ES-I3 (cell line): ENCODE measurements around the gene LITAFD.
"Not testable (repeated sequence)": the region's sequence is repeated elsewhere in the genome, so short reads cannot be mapped to it uniquely, and the experiment has no call there.

ENCODE experiments used
- H3K36me3 ChIP-seq: 2 replicates; pipeline ENCODE4 v1.6.1; 2013; ENCODE audit warnings: mild to moderate bottlenecking, low read length, control low read depth, moderate library complexity; ENCODE audit not compliant: insufficient read depth
- H3K4me1 ChIP-seq: 2 replicates; pipeline ENCODE4 v1.6.1; 2013; ENCODE audit warnings: mild to moderate bottlenecking, control low read depth, low read length; ENCODE audit not compliant: insufficient read depth
- H3K9ac ChIP-seq: 2 replicates; pipeline ENCODE4 v1.6.1; 2013; ENCODE audit warnings: low read depth, mild to moderate bottlenecking, low read length, moderate library complexity
- H3K9me3 ChIP-seq: 2 replicates; pipeline ENCODE4 v1.6.1; 2013; ENCODE audit warnings: mild to moderate bottlenecking, low read length, moderate library complexity; ENCODE audit not compliant: control insufficient read depth, insufficient read depth

Gene LITAFD

GRCh38 chr16:8882041-8882617 is at the start of gene LITAFD:
Gene LITAFD, plus strand, starts transcription at chr16:8882351. Its CDS starts 2,005 bp downstream, at chr16:8884356.
- peaks cover 12% of the 10 kb centered on the region; the same call in 1 of the 2 replicates for H3K4me1 ChIP-seq
- H3K9ac ChIP-seq, result no peak within 1 kb of the TSS
- no peaks in the 10 kb centered on the region for H3K36me3 ChIP-seq

GRCh38 chr16:8832717-8833105 is 49.4 kb upstream of the LITAFD start:
- Histone ChIP-seq H3K4me1 (peaks cover 40% of the 10 kb centered on the region), H3K9me3 (no peaks in the 10 kb centered on the region), H3K9ac (peak overlapping the region; percentile 5; the same call in 1 of the 2 replicates), H3K36me3 (peaks cover 5% of the 10 kb centered on the region)

More at GRCh38 chr16:8882041-8882617, at the start of gene LITAFD:
- H3K9me3 ChIP-seq, result no peaks in the 10 kb centered on the region

GRCh38 chr16:8836797-8837196 is 45.4 kb upstream of the LITAFD start:
- not testable (repeated sequence) for H3K36me3 ChIP-seq, H3K4me1 ChIP-seq, H3K9ac ChIP-seq, H3K9me3 ChIP-seq

- not testable (repeated sequence) for H3K9ac ChIP-seq, H3K36me3 ChIP-seq, H3K4me1 ChIP-seq, H3K9me3 ChIP-seq
These were observed 44.6 kb upstream of the LITAFD start for GRCh38 chr16:8837594-8837993.

GRCh38 chr16:8842016-8842415 is 40.1 kb upstream of the LITAFD start:
- not testable (repeated sequence) for H3K9me3 ChIP-seq, H3K9ac ChIP-seq, H3K36me3 ChIP-seq, H3K4me1 ChIP-seq

GRCh38 chr16:8843296-8843695 is 38.9 kb upstream of the LITAFD start:
- H3K36me3 ChIP-seq, H3K4me1 ChIP-seq, H3K9me3 ChIP-seq, H3K9ac ChIP-seq: not testable (repeated sequence)

- peaks cover 10% of the 10 kb centered on the region; the same call in 1 of the 2 replicates for H3K4me1 ChIP-seq
- H3K9me3 ChIP-seq, result no peaks in the 10 kb centered on the region
- peaks cover 9% of the 10 kb centered on the region for H3K36me3 ChIP-seq
- H3K9ac ChIP-seq, result no peak overlapping the region
These were observed 36.4 kb upstream of the LITAFD start for GRCh38 chr16:8845699-8846298.

GRCh38 chr16:8846401-8846932 is 35.7 kb upstream of the LITAFD start:
- peaks cover 10% of the 10 kb centered on the region; the same call in 1 of the 2 replicates for H3K4me1 ChIP-seq
- no peak overlapping the region for H3K9ac ChIP-seq
- no peaks in the 10 kb centered on the region for H3K9me3 ChIP-seq
- H3K36me3 ChIP-seq, result peaks cover 10% of the 10 kb centered on the region

GRCh38 chr16:8847145-8847544 is 35.0 kb upstream of the LITAFD start:
- Histone ChIP-seq H3K9ac (no peak overlapping the region), H3K36me3 (peaks cover 12% of the 10 kb centered on the region), H3K4me1 (peaks cover 10% of the 10 kb centered on the region; the same call in 1 of the 2 replicates), H3K9me3 (no peaks in the 10 kb centered on the region)

GRCh38 chr16:8847623-8848022 is 34.5 kb upstream of the LITAFD start:
- H3K36me3 ChIP-seq, result peaks cover 12% of the 10 kb centered on the region
- H3K9me3 ChIP-seq, result no peaks in the 10 kb centered on the region

GRCh38 chr16:8848231-8848938 is 33.8 kb upstream of the LITAFD start:
- peaks cover 12% of the 10 kb centered on the region for H3K36me3 ChIP-seq
- H3K4me1 ChIP-seq, result peaks cover 14% of the 10 kb centered on the region; the same call in 1 of the 2 replicates
- no peaks in the 10 kb centered on the region for H3K9me3 ChIP-seq
- no peak overlapping the region for H3K9ac ChIP-seq

More at GRCh38 chr16:8847623-8848022, 34.5 kb upstream of the LITAFD start:
- H3K4me1 ChIP-seq, result peaks cover 10% of the 10 kb centered on the region; the same call in 1 of the 2 replicates
- H3K9ac ChIP-seq, result no peak overlapping the region

- Histone ChIP-seq H3K4me1 (peaks cover 16% of the 10 kb centered on the region; the same call in 1 of the 2 replicates), H3K9me3 (no peaks in the 10 kb centered on the region), H3K9ac (no peak overlapping the region), H3K36me3 (peaks cover 12% of the 10 kb centered on the region)
These were observed 33.2 kb upstream of the LITAFD start for GRCh38 chr16:8848939-8849391.

- Histone ChIP-seq H3K9ac (no peak overlapping the region), H3K36me3 (peaks cover 12% of the 10 kb centered on the region), H3K4me1 (peaks cover 16% of the 10 kb centered on the region; the same call in 1 of the 2 replicates), H3K9me3 (no peaks in the 10 kb centered on the region)
These were observed 32.6 kb upstream of the LITAFD start for GRCh38 chr16:8849411-8850011.

- Histone ChIP-seq H3K9me3 (no peaks in the 10 kb centered on the region), H3K4me1 (peaks cover 16% of the 10 kb centered on the region; the same call in 1 of the 2 replicates), H3K9ac (no peak overlapping the region), H3K36me3 (peaks cover 12% of the 10 kb centered on the region)
These were observed 31.8 kb upstream of the LITAFD start for GRCh38 chr16:8850279-8850885.
